ENCODE results near the gene PSAPL1.

Gene PSAPL1

DNA sequence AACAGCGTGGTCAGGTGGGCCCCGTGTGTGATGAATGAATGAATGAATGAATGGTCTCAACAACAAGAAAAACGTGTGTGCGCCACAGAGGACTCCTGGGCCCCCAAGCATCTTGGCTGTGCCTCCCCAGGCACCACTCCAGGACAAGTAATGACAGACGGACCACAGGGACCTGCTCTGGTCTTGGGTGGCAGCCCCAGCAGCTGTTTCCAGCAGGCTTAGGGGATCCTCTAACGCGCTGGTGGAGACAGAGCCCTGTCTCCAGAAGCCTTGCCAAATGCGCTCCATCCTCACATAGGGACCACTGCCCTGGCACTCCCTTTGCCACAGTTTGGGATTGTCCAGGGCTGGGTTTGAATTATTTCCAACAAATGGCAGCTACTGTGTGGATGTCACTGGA is 39.1 kb downstream of the PSAPL1 start:
- no peak for DNase-seq (ENCODE audit: low read depth in 1 of 2, low spot score in 1 of 2)
- Histone ChIP-seq H3K27me3 (ENCODE audit: insufficient read depth, poor library complexity, severe bottlenecking) (peaks cover 18% of the 10 kb centered on the region), H3K27ac (replicated peaks) (no peak overlapping the region), H3K4me3 (replicated peaks; ENCODE audit: insufficient read depth, low read length) (no peak overlapping the region)
- no peak for TF ChIP-seq GABPA (IDR thresholded peaks at IDR 0.05; ENCODE audit: low read depth)
- TF ChIP-seq CTCF (IDR thresholded peaks at IDR 0.05; ENCODE audit: insufficient read depth, low read length) = no peak
- no peak for TF ChIP-seq SPI1 (IDR thresholded peaks at IDR 0.05; ENCODE audit: borderline replicate concordance, low read depth)
- no peak for TF ChIP-seq POLR2AphosphoS5 (IDR thresholded peaks at IDR 0.05; ENCODE audit: low read depth)
- TF ChIP-seq, protein P1, sequence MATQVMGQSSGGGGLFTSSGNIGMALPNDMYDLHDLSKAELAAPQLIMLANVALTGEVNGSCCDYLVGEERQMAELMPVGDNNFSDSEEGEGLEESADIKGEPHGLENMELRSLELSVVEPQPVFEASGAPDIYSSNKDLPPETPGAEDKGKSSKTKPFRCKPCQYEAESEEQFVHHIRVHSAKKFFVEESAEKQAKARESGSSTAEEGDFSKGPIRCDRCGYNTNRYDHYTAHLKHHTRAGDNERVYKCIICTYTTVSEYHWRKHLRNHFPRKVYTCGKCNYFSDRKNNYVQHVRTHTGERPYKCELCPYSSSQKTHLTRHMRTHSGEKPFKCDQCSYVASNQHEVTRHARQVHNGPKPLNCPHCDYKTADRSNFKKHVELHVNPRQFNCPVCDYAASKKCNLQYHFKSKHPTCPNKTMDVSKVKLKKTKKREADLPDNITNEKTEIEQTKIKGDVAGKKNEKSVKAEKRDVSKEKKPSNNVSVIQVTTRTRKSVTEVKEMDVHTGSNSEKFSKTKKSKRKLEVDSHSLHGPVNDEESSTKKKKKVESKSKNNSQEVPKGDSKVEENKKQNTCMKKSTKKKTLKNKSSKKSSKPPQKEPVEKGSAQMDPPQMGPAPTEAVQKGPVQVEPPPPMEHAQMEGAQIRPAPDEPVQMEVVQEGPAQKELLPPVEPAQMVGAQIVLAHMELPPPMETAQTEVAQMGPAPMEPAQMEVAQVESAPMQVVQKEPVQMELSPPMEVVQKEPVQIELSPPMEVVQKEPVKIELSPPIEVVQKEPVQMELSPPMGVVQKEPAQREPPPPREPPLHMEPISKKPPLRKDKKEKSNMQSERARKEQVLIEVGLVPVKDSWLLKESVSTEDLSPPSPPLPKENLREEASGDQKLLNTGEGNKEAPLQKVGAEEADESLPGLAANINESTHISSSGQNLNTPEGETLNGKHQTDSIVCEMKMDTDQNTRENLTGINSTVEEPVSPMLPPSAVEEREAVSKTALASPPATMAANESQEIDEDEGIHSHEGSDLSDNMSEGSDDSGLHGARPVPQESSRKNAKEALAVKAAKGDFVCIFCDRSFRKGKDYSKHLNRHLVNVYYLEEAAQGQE (IDR thresholded peaks at IDR 0.05; ENCODE audit: insufficient replicate concordance, low read depth) = no peak

- no peak for DNase-seq (ENCODE audit: low read depth in 1 of 2, low spot score in 1 of 2)
- TF ChIP-seq POLR2AphosphoS5 (IDR thresholded peaks at IDR 0.05; ENCODE audit: low read depth) (no peak), GABPA (IDR thresholded peaks at IDR 0.05; ENCODE audit: low read depth) (no peak), SPI1 (IDR thresholded peaks at IDR 0.05; ENCODE audit: borderline replicate concordance, low read depth) (no peak), CTCF (IDR thresholded peaks at IDR 0.05; ENCODE audit: insufficient read depth, low read length) (no peak)
- TF ChIP-seq, protein P1 (IDR thresholded peaks at IDR 0.05; ENCODE audit: insufficient replicate concordance, low read depth) = no peak
- peaks cover 18% of the 10 kb centered on the region for H3K27me3 ChIP-seq (ENCODE audit: insufficient read depth, poor library complexity, severe bottlenecking)
- H3K4me3 ChIP-seq (replicated peaks; ENCODE audit: insufficient read depth, low read length) = no peak overlapping the region
- H3K27ac ChIP-seq (replicated peaks) = no peak overlapping the region
These were observed 39.9 kb downstream of the PSAPL1 start for GRCh38 chr4:7394681-7395451.

DNA sequence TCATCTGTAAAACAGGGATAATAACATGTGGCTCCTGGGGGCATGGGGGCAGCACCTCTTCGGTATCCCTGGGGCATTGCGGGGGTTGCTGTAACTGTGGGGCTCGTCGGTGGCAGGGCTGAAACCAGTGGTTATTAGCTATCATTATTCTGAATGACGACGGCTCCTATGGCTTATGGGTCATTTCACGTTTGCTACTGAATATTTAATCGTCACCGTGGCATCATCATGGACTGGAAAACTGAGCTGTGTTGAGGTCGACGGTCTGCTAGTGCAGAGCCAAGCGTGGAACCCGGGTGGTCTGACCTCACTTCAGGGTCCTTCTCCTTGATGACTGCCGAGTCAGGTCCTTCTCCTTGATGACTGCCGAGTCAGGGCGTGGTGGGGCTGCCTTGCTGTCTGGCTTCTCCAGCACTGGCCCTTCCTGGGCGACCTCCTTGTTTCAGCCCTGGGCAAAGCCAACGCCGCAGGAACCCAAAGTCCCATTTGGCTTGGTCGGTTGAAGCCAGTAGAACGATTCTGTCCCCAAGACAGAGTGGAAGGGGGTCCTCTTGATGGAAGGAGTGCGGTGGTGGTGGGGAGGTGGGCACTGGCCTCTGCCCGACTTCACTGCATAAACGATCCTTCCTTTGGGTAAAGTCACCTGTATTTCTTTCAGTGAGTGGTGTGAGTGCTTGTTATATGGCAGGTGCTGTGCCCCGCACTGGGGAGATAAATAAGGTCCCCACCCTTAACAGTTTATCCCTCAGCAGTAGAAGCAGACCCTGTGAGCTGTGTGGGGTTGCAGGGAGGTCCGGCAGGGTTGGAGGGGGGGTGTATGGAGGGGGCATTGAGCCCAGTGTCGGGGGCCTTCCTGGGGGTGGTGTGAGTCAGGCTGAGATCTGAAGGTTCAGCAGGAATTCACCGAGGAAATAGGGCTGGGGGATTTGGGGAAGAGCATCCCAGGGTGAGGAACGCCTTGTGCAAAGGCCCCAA is 40.8 kb downstream of the PSAPL1 start:
- H3K27ac ChIP-seq (replicated peaks) = no peak overlapping the region
- TF ChIP-seq SPI1 (IDR thresholded peaks at IDR 0.05; ENCODE audit: borderline replicate concordance, low read depth) = no peak
- TF ChIP-seq, protein P1 (IDR thresholded peaks at IDR 0.05; ENCODE audit: insufficient replicate concordance, low read depth) = no peak
- no peak for TF ChIP-seq POLR2AphosphoS5 (IDR thresholded peaks at IDR 0.05; ENCODE audit: low read depth)
- TF ChIP-seq GABPA (IDR thresholded peaks at IDR 0.05; ENCODE audit: low read depth) = no peak
- TF ChIP-seq CTCF (IDR thresholded peaks at IDR 0.05; ENCODE audit: insufficient read depth, low read length) = no peak
- no peak overlapping the region for H3K4me3 ChIP-seq (replicated peaks; ENCODE audit: insufficient read depth, low read length)
- DNase-seq (ENCODE audit: low read depth in 1 of 2, low spot score in 1 of 2) = no peak
- peaks cover 18% of the 10 kb centered on the region for H3K27me3 ChIP-seq (ENCODE audit: insufficient read depth, poor library complexity, severe bottlenecking)
